CD14-positive monocyte (primary cell): ENCODE data around the gene A4GALT. TPM values are rescaled to one million over a fixed set of nuclear protein-coding genes. Genes with fewer than 3 reads are reported as not detected.

Experiments used
- DNase-seq, 3 donors: peaks; one replicate each; pipeline ENCODE4 v3.0.0-alpha.2; 2011 to 2022
- H2AFZ ChIP-seq: 2 replicates; pipeline ENCODE4 v1.6.0; 2012; ENCODE audit warnings: mild to moderate bottlenecking, low read depth, low read length, inconsistent platforms; ENCODE audit not compliant: insufficient read depth, poor library complexity, severe bottlenecking
- H3K27ac ChIP-seq, 2 donors: 1 replicate in 1 of 2; 2 replicates in 1 of 2; pipeline ENCODE4 v1.5.1; 2012 to 2013; ENCODE audit warnings: low read length in 2 of 2, control low read depth in 1 of 2, inconsistent platforms in 1 of 2, low read depth in 1 of 2, mild to moderate bottlenecking in 1 of 2
- H3K27me3 ChIP-seq, 2 donors: one replicate each; pipeline versions ENCODE4 v1.6.0 to v1.6.1; 2011 to 2013; ENCODE audit warnings: low read length in 2 of 2; ENCODE audit not compliant: control insufficient read depth in 2 of 2, insufficient read depth in 2 of 2
- H3K36me3 ChIP-seq, 2 donors: replicated peaks in 1 of 2; 1 replicate in 1 of 2; 2 replicates in 1 of 2; pipeline versions ENCODE4 v1.5.1 to v1.6.1; 2012 to 2013; ENCODE audit warnings: low read length in 2 of 2, control low read depth in 1 of 2, inconsistent platforms in 1 of 2, mild to moderate bottlenecking in 1 of 2; ENCODE audit not compliant: insufficient read depth in 2 of 2, control insufficient read depth in 1 of 2
- H3K4me1 ChIP-seq, 2 donors: 1 replicate in 1 of 2; 2 replicates in 1 of 2; pipeline versions ENCODE4 v1.5.1 to v1.6.1; 2012 to 2013; ENCODE audit warnings: low read length in 2 of 2, control low read depth in 1 of 2, inconsistent platforms in 1 of 2, mild to moderate bottlenecking in 1 of 2, moderate library complexity in 1 of 2; ENCODE audit not compliant: insufficient read depth in 2 of 2, control insufficient read depth in 1 of 2
- H3K4me2 ChIP-seq: replicated peaks from 2 replicates; pipeline ENCODE3; 2012; ENCODE audit warnings: low read length, moderate library complexity, mild to moderate bottlenecking; ENCODE audit not compliant: poor library complexity, severe bottlenecking; ENCODE audit errors: extremely low read depth
- H3K4me3 ChIP-seq, 3 experiments: fragments of 200-600 bp in 1 of 3; sonication (generic) in 1 of 3; replicated peaks in 1 of 3; 1 replicate in 2 of 3; 2 replicates in 1 of 3; pipeline ENCODE4 v1.5.1; 2011 to 2013; ENCODE audit warnings: low read length in 3 of 3, mild to moderate bottlenecking in 3 of 3, control low read depth in 2 of 3, low read depth in 2 of 3, inconsistent platforms in 1 of 3, moderate library complexity in 1 of 3
- H3K79me2 ChIP-seq: 2 replicates; pipeline ENCODE4 v1.6.0; 2012; ENCODE audit warnings: mild to moderate bottlenecking, control low read depth, inconsistent platforms, low read length, moderate library complexity; ENCODE audit not compliant: insufficient read depth
- H3K9ac ChIP-seq: 2 replicates; pipeline ENCODE4 v1.6.0; 2017; ENCODE audit warnings: low read length, mild to moderate bottlenecking; ENCODE audit not compliant: insufficient read depth, poor library complexity, severe bottlenecking
- H3K9me3 ChIP-seq, 2 donors: replicated peaks in 1 of 2; 1 replicate in 1 of 2; 2 replicates in 1 of 2; pipeline versions ENCODE4 v1.5.1 to v1.6.1; 2012 to 2013; ENCODE audit warnings: low read length in 2 of 2, control low read depth in 1 of 2; ENCODE audit not compliant: control insufficient read depth in 1 of 2, insufficient read depth in 1 of 2
- H4K20me1 ChIP-seq: 2 replicates; pipeline ENCODE4 v1.6.0; 2012; ENCODE audit warnings: mild to moderate bottlenecking, low read length, control low read depth, moderate library complexity; ENCODE audit not compliant: insufficient read depth
- H3K27ac Mint-ChIP-seq, 7 donors: one replicate each; pipeline ENCODE4 v1.8.0; 2020; ENCODE audit warnings: mild to moderate bottlenecking in 7 of 7, mixed read lengths in 7 of 7, moderate library complexity in 6 of 7, inconsistent platforms in 2 of 7
- H3K27me3 Mint-ChIP-seq, 3 donors: one replicate each; pipeline ENCODE4 v1.8.0; 2021 to 2022; ENCODE audit warnings: low read depth in 3 of 3, mild to moderate bottlenecking in 3 of 3, mixed read lengths in 3 of 3, moderate library complexity in 3 of 3, inconsistent platforms in 1 of 3
- H3K36me3 Mint-ChIP-seq, 2 donors: one replicate each; pipeline ENCODE4 v1.8.0; 2020; ENCODE audit warnings: mixed read lengths in 2 of 2, inconsistent platforms in 1 of 2, mild to moderate bottlenecking in 1 of 2
- H3K4me1 Mint-ChIP-seq: one replicate; pipeline ENCODE4 v1.8.0; 2020; ENCODE audit warnings: mild to moderate bottlenecking, mixed read lengths
- H3K4me3 Mint-ChIP-seq, 2 donors: one replicate each; pipeline ENCODE4 v1.8.0; 2020; ENCODE audit warnings: mild to moderate bottlenecking in 2 of 2, mixed read lengths in 2 of 2, moderate library complexity in 1 of 2
- H3K9me3 Mint-ChIP-seq, 7 donors: one replicate each; pipeline ENCODE4 v1.8.0; 2020 to 2022; ENCODE audit warnings: mixed read lengths in 7 of 7, mild to moderate bottlenecking in 6 of 7, moderate library complexity in 6 of 7, inconsistent platforms in 2 of 7
- WGBS: methylation state at CpG from one replicate; pipeline ENCODE4 v1.1.5; 2013; ENCODE audit warnings: missing lambda C conversion rate; ENCODE audit not compliant: insufficient coverage; 5-methylcytosine and 5-hydroxymethylcytosine counted together
- intact Hi-C, 2 donors: fragments of 100-400 bp; cut with micrococcal nuclease; formaldehyde crosslinking; loops; one replicate each; pipeline versions ENCODE4 v1.15.0 to v1.15.1; 2023
- polyA minus RNA-seq: library from RNA; depleted of rRNA, polyadenylated mRNA; stranded (reverse); fragments of >200 nt; gene quantifications from 2 replicates; pipeline ENCODE4 v1.2.3, GENCODE V29; 2012
- polyA plus RNA-seq, 3 donors: library from polyadenylated mRNA; depleted of rRNA in 1 of 3; unstranded in 2 of 3; stranded (reverse) in 1 of 3; fragments of 300-500 nt in 2 of 3; fragments of >200 nt in 1 of 3; fragmentation: Illumina TruSeq in 2 of 3; gene quantifications; 1 replicate in 2 of 3; 2 replicates in 1 of 3; pipeline ENCODE4 v1.2.3, GENCODE V29; 2012 to 2021
- total RNA-seq, 12 experiments: library from RNA in 1 of 12; stranded (reverse) in 1 of 12; fragments of 120-200 nt in 1 of 12; gene quantifications; one replicate each; pipeline ENCODE4 v1.2.4 and lab custom pipeline; 2013 to 2026; ENCODE audit warnings: mixed read lengths in 6 of 12, inconsistent platforms in 1 of 12
- TF ChIP-seq, protein P1 (sequence below): fragments of 200-600 bp; IDR thresholded peaks from one replicate; pipeline ENCODE4 v1.8.0; 2022; ENCODE audit warnings: antibody characterized with exemption, mild to moderate bottlenecking

A4GALT gene, protein sequence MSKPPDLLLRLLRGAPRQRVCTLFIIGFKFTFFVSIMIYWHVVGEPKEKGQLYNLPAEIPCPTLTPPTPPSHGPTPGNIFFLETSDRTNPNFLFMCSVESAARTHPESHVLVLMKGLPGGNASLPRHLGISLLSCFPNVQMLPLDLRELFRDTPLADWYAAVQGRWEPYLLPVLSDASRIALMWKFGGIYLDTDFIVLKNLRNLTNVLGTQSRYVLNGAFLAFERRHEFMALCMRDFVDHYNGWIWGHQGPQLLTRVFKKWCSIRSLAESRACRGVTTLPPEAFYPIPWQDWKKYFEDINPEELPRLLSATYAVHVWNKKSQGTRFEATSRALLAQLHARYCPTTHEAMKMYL
- total RNA-seq (2013): 0.04 TPM
- not detected for polyA plus RNA-seq
- polyA minus RNA-seq: not detected in 2 replicates
- 0.07 to 10.0 (median 0.75) reads per million in 11 experiments for total RNA-seq (lab: John Stamatoyannopoulos, UW)

DNA sequence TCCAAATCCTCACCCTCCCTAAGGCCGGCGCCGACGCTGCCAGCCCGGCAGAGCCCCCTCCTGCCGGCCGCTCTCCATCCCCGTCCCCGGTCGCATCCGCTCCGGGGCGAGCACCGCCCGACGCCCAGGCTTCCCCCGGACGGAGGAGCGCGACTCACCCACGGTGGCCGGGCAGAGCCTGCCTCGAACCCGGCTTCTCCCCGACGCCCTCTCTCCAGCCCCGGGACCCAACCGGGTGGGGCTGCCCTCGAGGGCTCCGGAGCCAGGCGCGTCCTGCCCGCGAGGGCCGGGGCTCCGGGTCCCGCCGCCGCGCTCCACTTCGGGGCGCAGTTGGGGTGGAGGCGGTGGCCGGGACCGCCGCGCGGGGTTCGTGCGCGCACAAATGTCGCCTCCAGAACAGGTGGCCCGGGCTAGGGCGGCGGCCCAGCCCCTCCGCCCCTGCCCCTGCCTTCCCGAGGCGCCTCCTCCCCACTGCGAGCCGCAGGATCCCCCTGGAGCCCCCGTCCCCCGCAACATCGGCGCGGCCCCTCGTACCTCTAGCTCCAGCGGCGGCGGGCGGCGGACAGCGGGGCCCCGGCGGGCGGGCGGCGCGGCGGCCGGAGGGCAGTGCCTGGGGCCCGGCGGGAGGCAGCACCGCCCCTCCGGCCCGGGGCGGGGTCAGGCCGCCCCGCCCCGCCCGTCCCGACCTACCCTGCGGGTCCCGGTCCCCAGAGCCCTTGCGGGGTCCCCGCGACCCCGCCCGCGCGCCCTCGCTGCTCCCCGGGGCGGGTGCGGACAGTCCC lies at the start of gene A4GALT:
TSS of gene A4GALT (minus strand) at position 608 of the 782 bp plus-strand sequence. CDS start 26,919 bp downstream, outside the sequence.
- no peaks in the 10 kb centered on the region for H3K9me3 ChIP-seq
- Mint-ChIP-seq H3K9me3 (peaks cover 0 to 18% (median 8%) of the 10 kb centered on the region in 7 donors), H3K27me3 (peaks cover 57 to 79% (median 67%) of the 10 kb centered on the region in 3 donors), H3K27ac (peak within 1 kb of the TSS in 2 of 7 donors; percentile 21 to 25), H3K36me3 (peaks cover 4 to 15% of the 10 kb centered on the region in 2 donors), H3K4me1 (peaks cover 14% of the 10 kb centered on the region), H3K4me3 (peak within 1 kb of the TSS; percentile 75 to 81)
- TF ChIP-seq, protein P1, sequence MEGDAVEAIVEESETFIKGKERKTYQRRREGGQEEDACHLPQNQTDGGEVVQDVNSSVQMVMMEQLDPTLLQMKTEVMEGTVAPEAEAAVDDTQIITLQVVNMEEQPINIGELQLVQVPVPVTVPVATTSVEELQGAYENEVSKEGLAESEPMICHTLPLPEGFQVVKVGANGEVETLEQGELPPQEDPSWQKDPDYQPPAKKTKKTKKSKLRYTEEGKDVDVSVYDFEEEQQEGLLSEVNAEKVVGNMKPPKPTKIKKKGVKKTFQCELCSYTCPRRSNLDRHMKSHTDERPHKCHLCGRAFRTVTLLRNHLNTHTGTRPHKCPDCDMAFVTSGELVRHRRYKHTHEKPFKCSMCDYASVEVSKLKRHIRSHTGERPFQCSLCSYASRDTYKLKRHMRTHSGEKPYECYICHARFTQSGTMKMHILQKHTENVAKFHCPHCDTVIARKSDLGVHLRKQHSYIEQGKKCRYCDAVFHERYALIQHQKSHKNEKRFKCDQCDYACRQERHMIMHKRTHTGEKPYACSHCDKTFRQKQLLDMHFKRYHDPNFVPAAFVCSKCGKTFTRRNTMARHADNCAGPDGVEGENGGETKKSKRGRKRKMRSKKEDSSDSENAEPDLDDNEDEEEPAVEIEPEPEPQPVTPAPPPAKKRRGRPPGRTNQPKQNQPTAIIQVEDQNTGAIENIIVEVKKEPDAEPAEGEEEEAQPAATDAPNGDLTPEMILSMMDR: no peak
- H3K9ac ChIP-seq: peak within 1 kb of the TSS; percentile 40
- intact Hi-C loops: no loop called here
- peaks cover 35 to 64% of the 10 kb centered on the region in 2 donors for H3K27me3 ChIP-seq
- H3K4me2 ChIP-seq: peak within 1 kb of the TSS; percentile 66
- no peak within 1 kb of the TSS for H3K27ac ChIP-seq
- peak within 1 kb of the TSS in 1 of 3 experiments; percentile 60 for H3K4me3 ChIP-seq
- no peaks in the 10 kb centered on the region for H3K79me2 ChIP-seq
- WGBS: under 1% methylated on average over 103 of the region's 104 CpGs
- peak within 1 kb of the TSS; percentile 35 for H2AFZ ChIP-seq
- H3K4me1 ChIP-seq: peaks cover 5 to 9% of the 10 kb centered on the region in 2 donors
- H4K20me1 ChIP-seq: no peaks in the 10 kb centered on the region
- H3K36me3 ChIP-seq: no peaks in the 10 kb centered on the region
- no peak for DNase-seq

DNA sequence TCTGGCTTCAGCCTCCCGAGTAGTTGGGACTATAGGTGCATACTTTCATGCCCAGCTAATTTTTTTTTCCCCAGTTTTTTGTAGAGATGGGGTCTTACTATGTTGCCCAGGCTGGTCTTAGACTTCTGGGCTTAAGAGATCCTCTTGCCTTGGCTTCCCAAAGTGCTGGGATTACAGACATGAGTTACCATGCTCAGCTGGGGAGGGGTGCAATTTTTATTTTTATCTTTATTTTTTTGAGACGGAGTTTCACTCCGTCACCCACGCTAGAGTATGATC lies 49.7 kb upstream of the A4GALT start:
- Histone ChIP-seq H3K27me3 (no peaks in the 10 kb centered on the region), H4K20me1 (no peaks in the 10 kb centered on the region), H3K27ac (no peak overlapping the region), H3K4me2 (no peak overlapping the region), H3K4me3 (no peak overlapping the region), H3K79me2 (no peaks in the 10 kb centered on the region), H3K4me1 (peaks cover 5 to 7% of the 10 kb centered on the region in 2 donors), H3K9ac (no peak overlapping the region), H3K9me3 (no peaks in the 10 kb centered on the region), H3K36me3 (no peaks in the 10 kb centered on the region), H2AFZ (no peak overlapping the region)
- Mint-ChIP-seq H3K4me1 (peaks cover 19% of the 10 kb centered on the region), H3K9me3 (no peaks in the 10 kb centered on the region), H3K27me3 (peaks cover 5 to 9% (median 8%) of the 10 kb centered on the region in 3 donors), H3K36me3 (no peaks in the 10 kb centered on the region), H3K4me3 (no peak overlapping the region), H3K27ac (no peak overlapping the region)
- intact Hi-C loops: no loop called here
- WGBS: no CpG with 5 or more reads among the region's 4 CpGs
- TF ChIP-seq, protein P1: no peak
- DNase-seq: no peak
